SH-SY5Y (cell line): ENCODE data around the gene ZC2HC1C.

Source experiments
- GATA2 ChIP-seq: IDR thresholded peaks from 2 replicates; pipeline ENCODE4 v1.6.1; 2011; ENCODE audit warnings: mild to moderate bottlenecking, low read depth, low read length
- GATA3 ChIP-seq: IDR thresholded peaks from 2 replicates; pipeline ENCODE4 v1.6.1; 2011; ENCODE audit warnings: low read depth, mild to moderate bottlenecking, low read length, moderate library complexity

Gene ZC2HC1C

DNA sequence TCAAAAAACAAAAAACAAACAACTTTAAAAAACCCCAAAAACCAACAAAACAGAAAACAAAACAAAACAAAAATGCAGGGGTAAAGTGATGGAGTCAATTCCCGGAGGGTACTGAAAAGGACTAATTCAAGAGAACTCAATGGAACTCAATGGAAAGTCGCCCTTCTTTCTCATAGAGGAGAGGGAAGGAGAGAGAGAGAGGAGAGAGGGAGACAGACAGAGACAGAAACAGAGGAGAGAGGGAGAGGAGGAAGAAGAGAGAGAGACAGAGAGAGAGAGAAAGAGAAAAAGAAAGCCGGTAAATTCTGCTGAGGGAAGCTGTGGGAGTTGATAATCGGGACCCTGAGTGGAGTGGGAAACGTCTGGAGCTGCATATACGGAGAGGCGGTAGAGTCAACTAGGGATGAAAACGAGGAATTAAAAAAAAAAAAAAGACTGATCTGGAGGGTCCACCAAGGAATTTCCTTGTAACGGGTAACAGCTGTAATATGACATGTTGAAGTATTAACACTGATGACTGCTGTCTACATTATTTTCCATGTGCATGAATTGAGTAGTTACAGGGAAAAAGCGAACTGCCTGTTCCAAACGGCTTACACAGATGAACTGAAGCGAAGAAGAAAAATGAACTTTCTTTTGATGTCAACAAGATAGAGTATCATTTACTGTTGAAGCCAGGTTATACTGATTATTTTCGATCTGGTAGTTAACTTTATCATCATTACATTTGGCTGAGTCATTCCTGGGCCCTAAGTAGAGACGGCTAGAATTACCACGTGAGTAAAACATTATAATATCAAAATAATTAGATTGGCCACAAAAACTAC, 934 bp upstream of the ZC2HC1C start:
- TF ChIP-seq GATA3 (no peak), GATA2 (no peak)

DNA sequence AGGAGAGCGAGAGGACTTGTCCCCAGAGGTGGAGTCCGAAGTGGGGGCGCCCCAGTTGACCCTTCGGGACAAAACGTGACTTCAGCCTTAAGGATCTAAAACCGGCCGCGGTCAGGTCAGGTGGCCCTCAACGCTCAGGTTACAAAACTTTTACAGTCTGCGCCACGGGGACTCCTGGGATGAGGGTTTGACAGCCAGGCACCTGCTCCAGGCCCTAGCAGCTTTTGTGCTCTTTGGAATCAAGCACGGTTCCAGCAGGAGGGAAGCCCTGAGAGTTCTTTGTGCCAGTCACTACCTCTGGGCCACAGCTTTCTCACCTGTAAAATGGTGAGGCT, 337 bp downstream of the ZC2HC1C start:
- no peak for TF ChIP-seq GATA2
- no peak for TF ChIP-seq GATA3

DNA sequence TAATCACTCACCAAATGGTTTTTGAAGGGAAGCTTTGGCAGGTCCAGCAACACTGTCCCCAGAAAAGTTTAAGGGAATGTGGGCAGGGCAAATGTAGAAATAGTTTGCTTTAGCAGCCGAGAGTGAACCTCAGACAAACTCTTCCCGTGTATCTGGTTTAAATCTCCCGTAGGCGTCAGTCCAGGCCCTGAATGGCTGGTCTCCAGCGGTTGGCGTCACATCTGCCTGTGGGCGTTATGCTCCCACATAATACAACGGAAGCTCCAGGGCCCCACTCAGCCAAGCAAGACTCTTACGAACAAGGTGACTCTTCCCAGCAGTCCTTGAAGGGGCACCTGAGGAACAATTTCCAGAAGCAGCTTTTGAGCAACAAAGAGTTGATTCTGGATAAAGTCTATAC, 942 bp downstream of the ZC2HC1C start:
- TF ChIP-seq GATA2 = no peak
- no peak for TF ChIP-seq GATA3

GRCh38 chr14:75077794-75078193, 8.4 kb downstream of the ZC2HC1C start:
- TF ChIP-seq GATA3 (no peak), GATA2 (no peak)

DNA sequence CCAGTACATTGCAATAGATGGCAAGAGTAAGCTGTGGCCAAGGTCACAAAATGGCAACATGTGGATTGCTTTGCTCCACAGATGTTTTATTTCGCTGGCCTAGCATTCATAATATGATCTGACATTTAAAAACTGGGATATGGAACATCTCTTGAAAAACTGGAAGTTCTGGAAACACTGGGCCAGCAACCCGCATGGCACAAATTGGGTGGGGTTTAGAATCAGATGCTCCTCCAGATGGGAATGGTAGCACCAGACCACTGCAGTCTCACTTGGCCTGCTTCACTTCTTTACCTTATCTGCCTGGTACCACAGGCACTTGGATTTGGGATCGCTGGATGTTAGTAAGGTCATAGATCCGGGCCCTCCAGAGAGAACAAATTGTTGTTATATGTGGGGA, 10.1 kb downstream of the ZC2HC1C start:
- TF ChIP-seq GATA2 (no peak), GATA3 (no peak)

DNA sequence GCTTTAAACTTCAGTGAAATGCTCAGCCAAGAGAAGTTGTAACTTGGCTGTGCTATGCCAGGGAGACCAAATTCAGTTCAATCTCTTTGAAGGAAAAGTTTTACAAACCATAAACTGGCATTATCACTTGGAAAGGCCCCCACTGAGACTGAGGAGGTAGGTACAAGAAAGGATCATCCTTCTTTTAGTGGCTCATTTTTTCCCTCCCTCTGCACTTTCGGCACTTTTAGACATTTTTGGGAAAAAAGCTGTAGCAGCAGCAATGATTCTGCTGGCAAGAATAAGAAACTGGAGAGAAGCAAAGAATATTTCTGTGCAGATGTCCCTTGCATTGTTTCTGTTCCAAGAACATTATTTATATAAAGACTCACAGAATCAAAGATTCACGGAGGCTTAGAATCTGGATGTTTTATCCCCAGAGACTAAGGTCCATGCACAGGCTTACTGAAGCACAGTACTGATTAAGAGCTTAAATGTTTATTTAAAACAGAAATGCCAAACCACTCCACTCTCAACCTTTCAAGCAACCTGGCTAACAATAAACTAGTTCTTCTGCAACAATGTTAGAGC, 12.3 kb downstream of the ZC2HC1C start:
- TF ChIP-seq GATA3 = no peak
- no peak for TF ChIP-seq GATA2

GRCh38 chr14:75083271-75083670, 13.8 kb downstream of the ZC2HC1C start:
- TF ChIP-seq GATA2 (no peak), GATA3 (no peak)

GRCh38 chr14:75084513-75084912, 15.1 kb downstream of the ZC2HC1C start:
- TF ChIP-seq GATA3 (no peak), GATA2 (no peak)

GRCh38 chr14:75088153-75088552, 18.7 kb downstream of the ZC2HC1C start:
- no peak for TF ChIP-seq GATA3

- TF ChIP-seq GATA2 (no peak), GATA3 (no peak)
Observed at GRCh38 chr14:75088566-75089373, 19.3 kb downstream of the ZC2HC1C start.

GRCh38 chr14:75090353-75090752, 20.9 kb downstream of the ZC2HC1C start:
- no peak for TF ChIP-seq GATA2
- no peak for TF ChIP-seq GATA3

DNA sequence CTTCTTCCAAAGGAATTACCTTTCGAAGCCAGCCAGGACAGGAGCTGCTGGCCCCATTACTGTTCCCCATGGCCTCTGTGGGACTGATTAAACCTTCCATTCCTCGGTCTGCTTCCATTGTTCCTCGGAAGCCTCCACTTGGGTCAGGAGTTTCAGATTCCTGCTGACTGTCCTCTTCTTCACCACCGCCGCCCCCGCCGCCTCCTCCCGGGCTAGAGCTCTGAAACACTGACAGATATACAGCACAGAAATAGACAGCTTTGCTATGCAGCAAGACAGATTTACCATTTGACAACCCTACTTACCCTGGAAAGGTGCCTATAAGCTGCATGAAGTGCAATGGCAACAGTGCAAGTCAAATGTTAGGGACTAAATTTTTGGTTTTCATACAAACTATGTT, 21.8 kb downstream of the ZC2HC1C start:
- TF ChIP-seq GATA3 (no peak), GATA2 (no peak)

- TF ChIP-seq GATA3 (no peak), GATA2 (no peak)
Observed at GRCh38 chr14:75092698-75093097, 23.3 kb downstream of the ZC2HC1C start.

- TF ChIP-seq GATA3 = no peak
- no peak for TF ChIP-seq GATA2
Observed at GRCh38 chr14:75094896-75095295, 25.5 kb downstream of the ZC2HC1C start.

- TF ChIP-seq GATA3 (no peak), GATA2 (no peak)
Observed at GRCh38 chr14:75095690-75096089, 26.2 kb downstream of the ZC2HC1C start.

GRCh38 chr14:75096959-75097358, 27.5 kb downstream of the ZC2HC1C start:
- no peak for TF ChIP-seq GATA3
- TF ChIP-seq GATA2 = no peak
